Mucosa of descending colon (tissue), 3 donors: ENCODE data around the gene ACTC1. TPM values are rescaled to one million over a fixed set of nuclear protein-coding genes. Genes with fewer than 3 reads are reported as not detected.

Source experiments
- ATAC-seq: fragments of 200-7000 bp; cut with Tn5 transposase; one replicate; pipeline ENCODE4 v1.9.1; 2020; ENCODE audit warnings: mild to moderate bottlenecking, moderate library complexity
- DNase-seq, 3 donors: peaks; one replicate each; pipeline ENCODE4 v3.0.0-alpha.2; 2020
- H3K36me3 ChIP-seq: fragments of 200-600 bp; one replicate; pipeline ENCODE4 v1.8.0; 2021; ENCODE audit warnings: low read depth, mild to moderate bottlenecking
- H3K4me1 ChIP-seq: fragments of 200-600 bp; one replicate; pipeline ENCODE4 v1.8.0; 2021; ENCODE audit warnings: low read depth, mild to moderate bottlenecking
- H3K4me3 ChIP-seq: fragments of 200-600 bp; one replicate; pipeline ENCODE4 v1.8.0; 2021; ENCODE audit warnings: mild to moderate bottlenecking
- H3K9me3 ChIP-seq: fragments of 200-600 bp; one replicate; pipeline ENCODE4 v1.8.0; 2021; ENCODE audit warnings: mild to moderate bottlenecking
- intact Hi-C, 2 donors: fragments of 100-400 bp; cut with DNase I in 1 of 2; cut with micrococcal nuclease in 1 of 2; formaldehyde crosslinking; loops; one replicate each; pipeline versions ENCODE4 v1.11.0 to v1.11.1; 2022; cut with DNase I, micrococcal nuclease
- total RNA-seq, 3 donors: library from RNA; stranded (reverse); fragmentation: NEBNext Ultra II Directional in 2 of 3; extraction: Animal tissue kit (Norgen Biotek cat#: 25700) in 2 of 3; gene quantifications; one replicate each; pipeline versions ENCODE4 v1.2.1 to v1.2.4, GENCODE V29; 2021 to 2023
- TF ChIP-seq, protein P1 (sequence below): fragments of 200-600 bp; IDR thresholded peaks from one replicate; pipeline ENCODE4 v1.8.0; 2022; ENCODE audit warnings: antibody characterized with exemption, mild to moderate bottlenecking
- donor health status: DM: no; HTN: no; CAD: no; lungs with moderate emphysema.
- donor health status: DM: no; HTN: no; CAD: no.
- donor health status: DM: no; HTN: yes; CAD: no.

ACTC1 gene
- total RNA-seq, 3 donors from 2014 or later = 0.64 to 10.7 (median 1.3) TPM

DNA sequence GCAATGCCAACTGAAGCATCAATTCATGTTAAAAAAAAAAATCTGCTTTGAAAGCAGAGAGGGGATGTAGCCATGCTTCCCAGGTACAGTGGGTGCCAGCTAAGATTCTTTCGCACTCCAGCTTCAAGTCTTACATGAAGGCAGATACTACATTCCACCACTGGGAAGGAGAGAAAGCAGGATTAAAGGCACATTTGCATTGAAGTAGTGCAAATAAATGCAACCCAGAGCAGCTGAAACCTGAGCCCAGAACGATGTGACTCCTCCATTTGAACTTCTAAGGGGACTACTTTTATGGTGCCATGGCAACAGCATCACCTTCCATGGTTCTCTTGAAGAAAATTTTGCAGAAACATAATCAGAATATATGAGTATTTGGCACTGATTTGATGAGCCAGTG, 21.4 kb downstream of the ACTC1 start:
- Histone ChIP-seq H3K4me3 (no peak overlapping the region), H3K9me3 (no peaks in the 10 kb centered on the region), H3K4me1 (no peaks in the 10 kb centered on the region), H3K36me3 (no peaks in the 10 kb centered on the region)
- ATAC-seq (no peak), DNase-seq (no peak)
- TF ChIP-seq, protein P1, sequence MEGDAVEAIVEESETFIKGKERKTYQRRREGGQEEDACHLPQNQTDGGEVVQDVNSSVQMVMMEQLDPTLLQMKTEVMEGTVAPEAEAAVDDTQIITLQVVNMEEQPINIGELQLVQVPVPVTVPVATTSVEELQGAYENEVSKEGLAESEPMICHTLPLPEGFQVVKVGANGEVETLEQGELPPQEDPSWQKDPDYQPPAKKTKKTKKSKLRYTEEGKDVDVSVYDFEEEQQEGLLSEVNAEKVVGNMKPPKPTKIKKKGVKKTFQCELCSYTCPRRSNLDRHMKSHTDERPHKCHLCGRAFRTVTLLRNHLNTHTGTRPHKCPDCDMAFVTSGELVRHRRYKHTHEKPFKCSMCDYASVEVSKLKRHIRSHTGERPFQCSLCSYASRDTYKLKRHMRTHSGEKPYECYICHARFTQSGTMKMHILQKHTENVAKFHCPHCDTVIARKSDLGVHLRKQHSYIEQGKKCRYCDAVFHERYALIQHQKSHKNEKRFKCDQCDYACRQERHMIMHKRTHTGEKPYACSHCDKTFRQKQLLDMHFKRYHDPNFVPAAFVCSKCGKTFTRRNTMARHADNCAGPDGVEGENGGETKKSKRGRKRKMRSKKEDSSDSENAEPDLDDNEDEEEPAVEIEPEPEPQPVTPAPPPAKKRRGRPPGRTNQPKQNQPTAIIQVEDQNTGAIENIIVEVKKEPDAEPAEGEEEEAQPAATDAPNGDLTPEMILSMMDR = no peak
- intact Hi-C loops = no loop called here

DNA sequence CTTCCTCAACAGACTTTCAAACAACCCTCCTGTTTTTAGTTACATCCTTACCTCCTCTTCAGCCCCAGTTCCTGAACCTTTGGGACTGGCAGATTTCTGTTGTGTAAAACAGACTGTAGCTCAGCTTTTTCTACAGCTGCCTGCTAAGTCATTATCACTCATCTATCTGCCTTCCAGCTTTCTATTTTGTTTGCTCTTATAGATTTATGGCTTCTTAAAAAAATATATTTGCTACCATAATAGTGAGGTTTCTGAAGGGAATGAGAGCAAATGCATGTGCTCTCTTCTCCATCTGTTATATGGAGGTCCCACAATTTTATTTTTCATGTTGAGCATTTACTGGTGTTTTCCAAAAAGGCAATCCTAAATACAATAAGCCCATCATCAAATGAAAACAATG, 22.3 kb downstream of the ACTC1 start:
- intact Hi-C loops = no loop called here
- Histone ChIP-seq H3K9me3 (no peaks in the 10 kb centered on the region), H3K4me3 (no peak overlapping the region), H3K36me3 (no peaks in the 10 kb centered on the region), H3K4me1 (no peaks in the 10 kb centered on the region)
- DNase-seq = no peak
- TF ChIP-seq, protein P1 = no peak
- no peak for ATAC-seq

DNA sequence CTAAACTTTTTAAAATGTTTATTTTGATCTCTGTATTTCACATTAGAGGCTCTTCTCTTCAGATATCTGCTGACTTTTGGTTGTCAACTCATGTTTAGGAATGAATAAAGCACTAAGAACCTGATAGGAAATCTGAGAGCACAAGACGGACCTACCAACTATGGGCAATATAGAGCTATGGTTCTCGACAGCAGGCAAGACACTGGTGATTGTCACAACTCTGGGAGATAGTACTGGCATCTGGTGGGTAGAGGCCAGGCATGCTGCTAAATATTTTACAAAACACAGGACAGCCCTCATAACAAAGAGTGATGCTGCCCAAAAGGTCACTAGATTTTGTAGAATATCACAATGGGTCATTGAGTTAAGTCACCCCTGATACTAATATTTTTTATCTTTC, 23.0 kb downstream of the ACTC1 start:
- TF ChIP-seq, protein P1 = no peak
- ATAC-seq (no peak), DNase-seq (no peak)
- H3K4me3 ChIP-seq = no peak overlapping the region
- H3K4me1 ChIP-seq = no peaks in the 10 kb centered on the region
- intact Hi-C loops = no loop called here
- H3K9me3 ChIP-seq = no peaks in the 10 kb centered on the region
- no peaks in the 10 kb centered on the region for H3K36me3 ChIP-seq

DNA sequence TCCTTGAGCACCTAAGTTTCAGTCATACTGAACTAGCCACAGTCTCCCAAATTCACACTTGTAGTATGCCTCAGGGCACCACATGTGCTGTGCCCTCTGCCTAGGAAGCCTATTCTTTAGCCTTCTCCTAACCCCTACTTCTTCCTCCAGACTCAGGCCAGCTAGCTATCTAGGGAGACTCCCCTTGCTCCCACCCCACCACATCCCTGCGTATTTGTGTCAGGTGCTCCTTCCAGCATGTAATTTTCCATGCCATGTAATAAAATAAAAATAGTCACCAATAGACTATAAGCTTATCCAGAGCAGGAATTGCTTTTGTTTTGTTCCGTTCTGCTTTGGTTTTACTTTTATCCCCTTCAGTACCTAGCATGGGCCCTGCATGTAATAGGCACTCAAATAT, 25.6 kb downstream of the ACTC1 start:
- intact Hi-C loops = no loop called here
- no peak for ATAC-seq
- DNase-seq = no peak
- H3K9me3 ChIP-seq = no peaks in the 10 kb centered on the region
- no peak overlapping the region for H3K4me3 ChIP-seq
- TF ChIP-seq, protein P1 = no peak
- no peaks in the 10 kb centered on the region for H3K36me3 ChIP-seq
- no peaks in the 10 kb centered on the region for H3K4me1 ChIP-seq

DNA sequence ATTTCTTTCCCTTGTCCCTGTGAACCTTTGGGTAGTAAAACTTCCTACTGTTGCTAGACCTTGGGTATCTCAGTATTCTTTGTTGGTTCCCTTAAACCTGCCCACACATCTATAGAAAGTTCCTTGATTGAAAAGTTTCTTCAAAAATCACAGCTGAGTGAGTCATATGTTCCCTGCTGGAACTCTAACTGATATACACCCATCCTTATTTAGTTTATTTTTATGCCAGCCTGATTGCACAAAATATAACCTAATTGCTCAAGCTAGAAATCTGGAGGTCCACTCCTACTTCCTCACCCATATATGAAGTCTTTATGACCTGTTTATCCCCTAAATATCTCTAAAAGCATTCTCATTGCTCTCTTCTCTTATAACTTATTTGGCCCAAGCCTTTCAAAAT, 26.8 kb downstream of the ACTC1 start:
- intact Hi-C loops = no loop called here

More for the DNA sequence above, 26.8 kb downstream of the ACTC1 start:
- H3K36me3 ChIP-seq = no peaks in the 10 kb centered on the region
- TF ChIP-seq, protein P1 = no peak
- no peak for ATAC-seq
- no peaks in the 10 kb centered on the region for H3K9me3 ChIP-seq
- DNase-seq = no peak
- no peak overlapping the region for H3K4me3 ChIP-seq
- no peaks in the 10 kb centered on the region for H3K4me1 ChIP-seq
